Measurements from ENCODE around the gene F12.

F12 gene

GRCh38 chr5:177412603-177413233, 3.4 kb upstream of the F12 start (continued):
- TF ChIP-seq ZNF239 (tag by site-specific recombination; IDR thresholded peaks at IDR 0.05) (no peak), BCL6B (tag by site-specific recombination; IDR thresholded peaks at IDR 0.05) (no peak)

GRCh38 chr5:177410575-177410974, 1.2 kb upstream of the F12 start:
- H3K27ac ChIP-seq (ENCODE audit: extremely low read depth, low read depth, low read length) = no peak overlapping the region
- CTCF ChIA-PET = interaction anchor here (0.7 to 1.1 kb wide), 3 partner anchors 8 to 20 kb away, joined by 3 to 4 read pairs (median 3); no protein-coding TSS in a partner anchor
- POLR2A ChIA-PET = interaction anchor here (1.5 kb wide), 1 partner anchor 37 kb away, joined by 3 read pairs; no protein-coding TSS in a partner anchor
- no peaks in the 10 kb centered on the region for H3K36me3 ChIP-seq (ENCODE audit: control insufficient read depth in 2 of 2, insufficient read depth in 1 of 2, low read length in 2 of 2)
- no peak for TF ChIP-seq ZNF580 (tag by site-specific recombination; IDR thresholded peaks at IDR 0.05)
- no peak for TF ChIP-seq ZNF571 (tag by site-specific recombination; IDR thresholded peaks at IDR 0.05)
- no peak for TF ChIP-seq ZNF488 (tag by site-specific recombination; IDR thresholded peaks at IDR 0.05)
- TF ChIP-seq ZNF449 (tag by site-specific recombination; IDR thresholded peaks at IDR 0.05) = no peak
- TF ChIP-seq ZBTB7A (tag by site-specific recombination; IDR thresholded peaks at IDR 0.05; ENCODE audit: low read depth) = no peak
- TF ChIP-seq YY2 (tag by site-specific recombination; IDR thresholded peaks at IDR 0.05) = no peak
- TF ChIP-seq ZNF555 (tag by site-specific recombination; conservative IDR thresholded peaks at IDR 0.05) = no peak
- TF ChIP-seq RBAK (tag by site-specific recombination; IDR thresholded peaks at IDR 0.05) = no peak
- TF ChIP-seq PATZ1 (tag by site-specific recombination; IDR thresholded peaks at IDR 0.05) = no peak
- no peak for TF ChIP-seq ZNF76 (tag by site-specific recombination; IDR thresholded peaks at IDR 0.05; ENCODE audit: borderline replicate concordance, low read depth)
- no peak for TF ChIP-seq ZSCAN18 (tag by site-specific recombination; IDR thresholded peaks at IDR 0.05)
- no peak for TF ChIP-seq GFI1B (tag by site-specific recombination; IDR thresholded peaks at IDR 0.05)
- no peak for TF ChIP-seq SP2 (tag by site-specific recombination; IDR thresholded peaks at IDR 0.05)
- no peak for TF ChIP-seq MYNN (tag by site-specific recombination; IDR thresholded peaks at IDR 0.05; ENCODE audit: borderline replicate concordance)
- TF ChIP-seq KLF1 (tag by site-specific recombination; IDR thresholded peaks at IDR 0.05) = no peak
- no peak for TF ChIP-seq KLF9 (tag by site-specific recombination; IDR thresholded peaks at IDR 0.05; ENCODE audit: low read depth)
- no peak for TF ChIP-seq TSHZ1 (tag by site-specific recombination; IDR thresholded peaks at IDR 0.05; ENCODE audit: borderline replicate concordance)
- H3K9me3 ChIP-seq (ENCODE audit: control insufficient read depth, insufficient read depth, low read depth, low read length) = no peaks in the 10 kb centered on the region
- no peaks in the 10 kb centered on the region for H3K4me1 ChIP-seq (ENCODE audit: control insufficient read depth, insufficient read depth, low read length)
- H3K4me3 ChIP-seq (ENCODE audit: low read depth, low read length) = no peak overlapping the region

All from HEK293 (cell line).